CD1c-positive myeloid dendritic cell (primary cell): ENCODE data around the gene BCL11A.

Source experiments
- DNase-seq: peaks from one replicate; pipeline ENCODE4 v3.0.0-alpha.2; 2016; ENCODE audit errors: extremely low spot score

The BCL11A gene

DNA sequence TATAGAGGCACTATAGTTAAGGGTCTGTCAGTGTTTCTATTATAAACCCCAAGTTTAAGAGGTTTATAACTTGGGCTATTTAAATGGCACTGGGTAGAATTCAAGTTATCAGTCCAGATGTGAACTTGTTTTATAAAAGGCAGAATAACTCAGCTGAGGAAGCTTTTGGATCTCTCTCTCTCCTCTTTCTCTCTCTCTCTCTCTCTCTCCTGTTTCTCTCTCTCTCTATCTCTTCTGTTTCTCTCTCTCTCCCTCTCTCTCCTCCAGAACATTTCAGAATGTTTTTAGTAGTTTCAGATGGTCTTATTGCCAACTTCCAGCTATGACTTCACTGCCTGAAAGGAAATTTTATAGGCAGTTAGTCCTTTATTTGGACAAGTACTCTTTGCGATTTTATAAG lies 6.4 kb upstream of the BCL11A start:
- DNase-seq: no peak

DNA sequence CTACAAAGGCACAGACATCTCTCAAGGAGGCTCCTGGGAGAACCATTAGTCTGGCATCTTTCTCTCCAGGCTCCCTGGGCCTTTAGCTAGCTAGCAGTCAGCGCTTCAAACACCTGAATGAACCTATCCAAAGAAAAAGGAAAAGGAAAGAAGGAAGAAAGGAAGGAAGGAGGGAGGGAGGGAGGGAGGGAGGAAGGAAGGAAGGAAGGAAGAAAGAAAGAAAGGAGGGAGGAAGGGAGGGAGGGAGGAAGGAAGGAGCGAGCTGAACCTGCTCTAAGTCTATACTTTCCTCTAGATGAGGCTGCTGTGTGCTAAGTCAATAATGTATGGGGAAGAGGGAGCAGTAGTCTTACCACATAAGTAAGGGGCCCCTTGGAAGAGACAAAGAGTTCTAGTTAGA lies 5.1 kb upstream of the BCL11A start:
- no peak for DNase-seq

DNA sequence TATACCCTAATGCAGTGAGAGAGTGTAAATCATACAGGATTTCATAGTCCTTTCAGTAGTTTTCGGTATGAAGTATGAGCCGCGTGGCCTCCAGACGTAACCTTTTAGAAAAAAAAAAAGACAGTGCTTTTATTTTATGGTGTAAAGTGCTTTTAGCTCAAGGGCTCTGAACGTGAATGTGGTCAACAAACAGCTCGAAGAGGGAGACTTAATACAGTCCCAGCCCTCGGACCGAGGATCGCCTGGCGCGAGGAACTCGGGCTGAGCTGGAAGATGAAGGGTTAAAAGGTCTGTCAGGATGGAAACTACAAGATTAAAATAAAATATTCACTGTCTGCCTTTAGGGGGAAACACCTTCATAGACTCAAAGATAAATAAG lies 4.0 kb upstream of the BCL11A start:
- no peak for DNase-seq

DNA sequence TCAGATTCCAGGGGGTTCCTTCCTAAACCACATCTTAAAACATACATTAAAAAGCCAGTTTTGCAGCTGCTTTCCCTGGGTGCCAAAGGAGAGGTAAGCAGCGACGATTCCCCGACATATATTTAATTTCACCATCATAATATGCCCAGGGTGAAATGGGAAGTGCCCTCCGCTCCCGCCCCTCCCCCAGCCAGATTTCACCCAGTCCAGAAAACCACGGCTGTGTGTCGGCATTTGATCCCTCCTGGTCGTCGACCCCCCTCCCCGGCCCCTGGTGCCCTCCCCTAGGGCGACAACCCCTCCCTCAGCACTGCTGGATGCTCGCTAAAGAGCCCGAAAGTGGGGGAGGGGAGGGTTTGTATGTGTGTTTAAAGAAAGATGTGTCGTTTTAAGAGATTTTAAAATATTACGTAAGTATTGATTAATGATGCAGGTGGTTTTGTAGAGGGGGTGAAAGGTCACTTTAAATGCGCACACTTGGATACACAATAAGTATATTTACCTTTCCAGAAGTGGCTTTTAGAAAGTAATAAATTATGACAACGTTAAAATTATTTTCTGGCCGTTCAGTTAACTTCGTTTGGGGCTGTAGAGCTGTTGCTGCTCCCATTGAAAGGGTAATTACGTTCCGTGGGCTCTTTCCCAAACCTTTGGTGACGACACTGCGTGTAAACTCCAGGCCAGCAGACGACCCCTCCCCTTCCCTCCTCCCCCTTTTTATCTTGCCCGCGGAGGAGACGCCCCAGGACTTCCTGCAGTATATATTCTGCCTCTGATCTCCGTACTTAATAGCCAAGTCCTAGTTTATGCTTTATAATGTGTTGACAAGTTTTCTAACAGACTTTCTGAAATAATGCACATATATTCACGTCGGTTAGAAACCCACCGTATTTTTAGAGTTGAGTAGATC lies 3.4 kb upstream of the BCL11A start:
- DNase-seq: peak; percentile 41

DNA sequence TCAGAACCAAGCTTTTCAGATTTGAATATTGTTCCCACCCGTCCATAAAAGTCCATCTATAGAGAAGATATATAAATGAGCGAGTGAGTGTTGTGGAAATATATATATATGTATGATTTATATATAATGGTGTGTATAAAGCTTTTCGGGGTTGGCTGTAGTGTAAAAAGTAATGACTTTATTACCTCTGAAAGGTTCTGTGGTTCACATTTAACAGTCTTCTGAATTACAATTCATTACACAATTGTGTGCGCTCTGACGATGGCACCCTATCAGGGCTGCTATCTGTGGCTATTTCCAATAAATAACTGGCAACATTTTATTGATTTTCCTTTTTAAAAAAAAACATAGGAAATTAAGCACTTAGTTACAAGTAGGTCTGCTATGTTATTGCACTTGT lies 2.7 kb upstream of the BCL11A start:
- DNase-seq: no peak

DNA sequence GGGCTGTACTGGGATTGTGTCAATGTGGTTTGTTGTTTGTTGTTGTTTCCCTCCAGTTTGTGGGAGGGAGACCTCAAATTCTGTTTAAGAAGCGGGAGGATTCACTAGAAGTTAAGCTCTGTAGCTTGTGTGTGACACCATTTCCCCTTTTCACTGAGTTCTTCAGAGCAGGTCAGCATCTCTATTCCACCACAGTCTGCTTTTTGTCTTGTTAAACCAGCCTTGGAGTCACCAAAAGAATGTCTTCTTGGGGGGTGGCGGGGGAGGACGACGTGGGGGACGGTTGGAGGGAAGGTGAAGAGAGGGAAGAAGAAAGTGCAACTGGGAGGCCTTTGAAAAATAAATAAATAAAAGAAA lies 2.3 kb upstream of the BCL11A start:
- DNase-seq: no peak

DNA sequence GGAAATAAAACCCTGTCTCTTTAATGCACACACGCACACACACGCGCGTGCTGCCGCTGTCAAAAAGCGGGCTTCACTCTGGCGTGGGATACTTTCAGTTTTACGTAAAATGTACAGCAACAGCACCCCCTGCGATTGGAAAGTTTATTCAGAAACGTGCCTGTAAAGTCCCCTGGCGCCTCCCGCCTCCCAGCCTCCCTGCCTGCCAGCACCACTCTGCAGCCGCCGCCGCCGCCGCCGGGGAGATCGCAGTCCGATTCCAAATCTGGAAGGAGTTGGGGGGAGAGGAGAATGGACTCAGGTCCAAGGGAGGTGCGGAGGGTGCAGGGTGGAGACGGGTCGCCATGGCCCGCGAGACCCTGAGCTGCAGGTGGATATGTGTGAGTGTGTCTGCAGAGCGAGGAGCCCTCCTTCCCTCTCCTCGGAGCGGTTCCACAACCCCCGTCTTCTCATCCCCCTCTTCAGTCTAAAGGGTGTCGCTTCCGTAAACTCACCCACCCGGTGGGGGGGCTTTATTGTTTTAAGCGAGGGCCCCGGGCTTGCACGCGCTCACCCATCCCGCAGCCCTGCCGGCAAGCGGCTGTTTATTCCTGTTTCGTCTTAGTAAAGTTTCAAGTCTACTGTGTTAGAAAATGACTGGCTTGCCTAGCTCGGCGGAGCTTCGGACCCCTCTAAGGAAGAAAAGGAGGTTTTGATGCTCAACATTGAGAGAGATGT lies 1.8 kb upstream of the BCL11A start:
- DNase-seq: peak; percentile 84

DNA sequence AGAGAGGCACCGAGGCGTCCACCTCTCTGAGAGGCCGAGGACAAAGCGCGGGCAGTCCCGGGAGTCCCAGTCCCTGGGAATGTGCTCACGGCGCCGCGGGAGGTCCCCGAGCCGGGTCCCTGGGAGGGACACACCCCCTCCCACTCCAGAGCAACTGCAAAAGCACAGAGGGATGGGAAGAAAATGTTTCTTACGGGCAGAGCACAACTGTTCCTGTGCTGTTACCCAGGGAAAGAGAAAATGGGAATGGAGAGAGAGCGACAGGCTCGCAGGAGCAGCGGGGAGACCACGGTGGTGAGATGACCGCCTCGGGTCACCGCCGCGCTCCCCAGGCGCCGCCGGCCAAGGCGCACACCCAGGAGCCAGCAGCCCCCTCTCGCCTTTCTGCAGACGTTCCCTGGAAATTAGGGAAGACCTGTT lies 1.2 kb upstream of the BCL11A start:
- DNase-seq: no peak

DNA sequence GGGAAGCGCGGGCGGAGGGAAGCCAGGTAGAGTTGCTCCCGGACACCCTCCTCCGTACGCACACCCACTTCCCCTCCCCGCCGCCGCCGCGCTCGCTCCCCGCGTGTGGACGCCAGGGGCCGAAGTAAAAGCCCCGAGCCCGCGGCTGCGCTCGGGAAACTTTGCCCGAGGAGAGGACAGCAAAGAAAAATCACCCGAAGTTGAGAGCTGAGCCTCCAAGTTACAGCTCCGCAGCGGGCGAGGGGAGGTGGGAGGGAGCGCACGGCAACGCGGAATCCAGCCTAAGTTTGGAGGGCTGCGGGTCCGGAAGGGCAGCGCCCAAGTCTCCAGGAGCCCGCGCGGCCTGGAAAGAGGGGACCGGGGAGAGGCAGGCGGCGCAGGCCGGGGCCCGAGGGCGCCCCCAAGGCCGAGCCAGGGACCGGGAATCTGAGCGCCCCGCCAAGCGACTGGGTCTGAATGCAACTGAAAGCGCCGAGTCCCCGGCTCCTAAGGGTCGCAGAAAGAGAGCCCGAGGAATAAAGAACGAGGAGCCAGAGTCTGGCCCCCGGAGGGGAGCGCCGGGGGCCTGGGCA lies 706 bp upstream of the BCL11A start:
- DNase-seq: peak; percentile 62

DNA sequence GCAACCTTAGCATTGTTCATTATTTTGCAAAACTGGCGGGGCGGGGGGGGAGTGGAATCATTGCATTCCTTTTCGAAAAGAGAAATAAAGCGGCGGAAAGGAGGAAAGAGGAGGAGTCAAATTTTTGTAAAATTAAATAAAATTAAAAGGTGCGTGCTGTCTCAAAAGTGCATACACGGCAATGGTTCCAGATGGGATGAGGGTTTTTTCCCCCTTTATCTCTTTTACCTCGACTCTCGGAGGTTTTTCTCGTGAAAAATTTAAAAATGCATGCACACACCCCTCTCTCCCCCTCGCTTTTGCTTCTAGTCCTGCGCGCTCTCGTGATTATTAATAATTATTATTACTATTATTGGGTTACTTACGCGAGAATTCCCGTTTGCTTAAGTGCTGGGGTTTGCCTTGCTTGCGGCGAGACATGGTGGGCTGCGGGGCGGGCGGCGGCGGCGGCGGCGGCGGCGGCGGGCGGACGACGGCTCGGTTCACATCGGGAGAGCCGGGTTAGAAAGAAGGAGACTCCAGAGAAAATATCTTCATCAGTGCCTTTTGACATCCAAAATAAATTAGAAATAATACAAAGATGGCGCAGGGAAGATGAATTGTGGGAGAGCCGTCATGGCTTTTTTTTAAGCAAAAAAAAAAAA lies 481 bp downstream of the BCL11A start:
- no peak for DNase-seq

DNA sequence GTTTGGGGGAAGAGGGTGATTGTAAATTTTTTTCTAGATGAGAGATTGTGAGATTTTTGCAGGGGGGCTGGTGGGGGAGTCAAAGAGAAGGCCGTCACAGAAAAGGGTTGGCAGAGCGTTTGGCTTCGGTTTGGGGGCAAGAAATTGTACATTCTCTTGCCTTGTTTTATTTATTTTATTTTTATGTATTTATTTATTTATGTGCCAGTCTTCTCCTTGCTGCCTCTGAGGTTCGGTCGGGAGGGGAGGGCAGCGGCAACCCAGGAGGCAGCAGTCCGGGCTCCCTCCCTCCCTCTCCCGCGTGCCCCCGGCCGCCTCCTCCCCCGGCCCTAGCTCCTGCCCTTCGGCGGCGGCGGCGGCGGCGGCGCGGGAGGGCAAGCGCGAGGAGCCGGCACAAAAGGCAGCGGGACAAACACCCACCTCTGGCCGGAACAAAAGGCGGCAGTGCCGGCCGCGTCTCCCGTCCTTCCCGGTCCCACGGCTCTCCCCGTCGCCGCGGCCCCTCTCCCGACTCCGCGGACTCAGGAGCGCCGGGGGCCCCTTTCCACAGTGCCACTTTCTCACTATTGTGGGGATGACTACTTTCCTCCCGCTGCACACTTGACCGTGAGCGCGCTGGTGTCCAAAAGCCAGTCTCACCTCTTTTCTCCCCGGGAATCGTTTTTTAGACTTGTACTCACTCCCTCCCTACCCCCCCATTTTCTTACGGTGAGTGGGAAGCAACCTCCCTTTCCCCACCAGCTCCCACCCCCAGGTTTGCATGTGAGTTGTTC lies 1.2 kb downstream of the BCL11A start:
- DNase-seq: peak; percentile 29

DNA sequence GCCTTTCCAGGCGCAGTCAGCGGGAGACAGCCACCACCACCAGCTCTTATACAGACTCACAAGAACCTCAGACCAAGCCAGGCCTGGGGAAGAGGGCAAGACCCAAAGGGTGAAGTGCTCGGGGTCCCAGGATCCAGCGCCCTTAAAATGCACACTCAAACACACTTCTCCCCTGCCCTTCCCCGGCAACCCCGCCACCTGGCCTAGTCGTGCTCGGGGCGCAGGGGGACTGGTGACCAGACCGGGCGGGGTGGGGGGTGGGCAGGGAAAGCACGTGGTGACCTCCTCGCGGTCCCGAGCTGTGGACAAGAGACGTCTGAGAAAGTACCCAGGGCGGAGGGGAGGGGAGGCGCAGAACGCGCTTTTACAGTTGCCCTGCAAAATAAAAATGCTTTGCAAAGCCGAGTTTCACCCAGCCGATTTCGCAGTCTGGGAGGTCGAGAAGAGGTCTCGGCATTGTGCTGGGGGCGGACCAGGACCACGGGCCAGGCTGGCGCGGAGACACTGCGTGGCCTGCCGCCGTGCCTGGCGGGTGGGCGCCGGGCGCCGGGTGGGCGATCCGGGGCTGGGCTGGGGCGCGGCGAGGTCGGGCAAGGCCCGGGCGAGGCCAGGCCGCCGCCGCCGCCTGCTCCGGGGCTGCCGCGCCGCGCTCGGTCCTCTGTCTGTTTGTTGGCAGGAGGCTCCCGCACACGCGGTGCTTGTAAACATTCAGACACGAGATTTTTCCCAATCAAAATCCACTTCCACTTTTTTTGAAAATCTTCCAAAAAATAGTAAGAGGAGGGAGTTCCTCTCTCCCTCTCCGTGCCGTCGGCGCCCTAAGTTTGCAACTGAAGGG lies 2.0 kb downstream of the BCL11A start:
- DNase-seq: peak; percentile 79

DNA sequence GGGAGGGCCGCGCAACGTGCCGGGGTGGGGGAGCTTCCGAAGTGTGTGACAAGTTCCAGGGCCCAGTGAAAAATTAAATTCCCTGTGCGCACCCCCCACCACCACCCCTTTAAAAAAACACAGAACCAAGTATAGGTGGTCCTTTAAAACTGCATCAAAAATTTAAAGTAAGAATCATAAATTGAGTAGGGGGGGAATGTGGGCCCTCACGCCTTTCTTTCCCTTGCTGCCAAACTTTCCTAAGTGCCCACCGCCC lies 2.5 kb downstream of the BCL11A start:
- no peak for DNase-seq

DNA sequence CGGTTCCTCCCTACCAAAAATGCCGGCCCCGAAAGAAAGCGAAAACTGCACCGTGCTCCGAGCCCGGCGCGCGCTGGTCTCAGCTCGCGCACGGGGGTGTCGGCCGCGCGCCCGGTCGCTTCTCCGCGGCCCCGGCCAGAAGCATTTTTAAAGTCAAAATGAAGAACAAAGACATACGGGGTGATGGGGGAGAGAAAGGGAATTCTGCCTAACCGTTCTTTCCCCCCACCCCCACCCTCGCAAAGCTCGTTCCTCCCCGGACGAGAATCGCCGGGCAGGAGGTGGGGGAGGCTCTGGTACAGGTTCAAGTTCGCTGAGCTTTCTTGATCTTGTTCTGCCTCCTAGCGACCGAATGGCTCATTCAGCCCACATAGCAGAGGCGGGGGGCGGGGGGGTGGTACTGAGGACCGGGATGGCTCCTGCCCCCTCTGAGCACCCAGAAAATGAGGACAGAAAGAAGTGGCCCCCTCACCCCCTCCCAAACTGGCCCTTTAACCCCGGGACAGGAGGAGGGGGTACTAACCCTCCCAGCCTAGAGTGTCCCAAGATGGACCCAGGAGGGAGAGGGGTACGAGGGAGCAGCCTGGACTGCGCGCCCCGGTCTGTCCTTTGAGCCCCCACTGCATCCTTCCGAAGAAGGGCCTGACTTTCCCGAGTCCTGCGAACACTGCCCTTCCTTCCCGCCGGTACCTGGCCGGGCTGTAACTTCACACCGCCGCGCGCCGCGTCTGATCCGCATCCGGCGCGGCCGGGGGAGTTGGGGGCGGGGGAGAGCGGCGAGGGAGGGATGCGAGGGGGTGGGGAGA lies 3.1 kb downstream of the BCL11A start:
- peak; percentile 82 for DNase-seq

DNA sequence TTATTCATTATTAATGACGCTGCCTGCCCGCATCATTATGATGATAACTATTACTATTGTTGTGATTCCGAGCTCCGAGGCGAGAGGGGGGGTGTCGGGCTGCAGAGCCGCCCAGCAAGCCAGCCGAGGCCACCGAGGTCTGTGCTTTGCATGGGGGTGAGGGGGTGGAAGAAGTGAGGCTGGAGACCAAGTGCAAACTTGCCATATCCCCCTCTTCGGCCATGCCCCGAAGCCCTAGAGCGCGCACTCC lies 3.6 kb downstream of the BCL11A start:
- DNase-seq: no peak

DNA sequence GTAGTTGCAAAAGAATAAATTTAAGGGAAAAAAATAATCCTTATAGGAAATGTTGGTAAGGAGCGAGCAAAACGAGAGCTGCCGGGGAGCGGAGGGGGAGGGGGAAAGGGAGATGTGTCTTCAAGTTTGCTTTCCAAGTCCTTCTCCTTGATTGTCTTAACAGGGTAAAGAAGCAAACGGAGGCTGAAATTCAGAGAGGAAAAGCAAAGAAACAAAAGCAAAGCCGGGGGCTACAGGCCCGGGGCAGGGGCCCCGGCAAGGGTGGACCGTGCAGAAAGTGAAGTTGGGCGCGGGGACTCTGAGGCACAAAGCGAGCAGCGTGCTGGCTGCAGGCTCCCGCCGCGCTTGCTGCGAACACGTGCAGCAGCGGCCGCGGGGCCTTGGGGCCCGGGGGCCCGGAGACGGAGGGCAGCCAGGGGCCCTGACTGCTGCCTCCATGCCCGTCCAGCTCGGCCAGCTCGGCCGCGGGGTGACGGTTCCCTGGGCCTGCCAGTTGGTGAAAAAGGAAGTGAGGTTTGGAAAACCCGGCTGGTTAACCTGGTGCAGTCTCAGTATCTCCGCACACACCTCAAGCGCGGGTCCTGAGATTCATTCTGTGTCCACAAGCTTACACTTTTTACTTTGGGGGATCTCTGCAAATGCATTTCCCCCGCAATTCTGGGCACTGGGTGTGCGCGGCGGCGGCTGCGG lies 4.1 kb downstream of the BCL11A start:
- DNase-seq: peak; percentile 45

DNA sequence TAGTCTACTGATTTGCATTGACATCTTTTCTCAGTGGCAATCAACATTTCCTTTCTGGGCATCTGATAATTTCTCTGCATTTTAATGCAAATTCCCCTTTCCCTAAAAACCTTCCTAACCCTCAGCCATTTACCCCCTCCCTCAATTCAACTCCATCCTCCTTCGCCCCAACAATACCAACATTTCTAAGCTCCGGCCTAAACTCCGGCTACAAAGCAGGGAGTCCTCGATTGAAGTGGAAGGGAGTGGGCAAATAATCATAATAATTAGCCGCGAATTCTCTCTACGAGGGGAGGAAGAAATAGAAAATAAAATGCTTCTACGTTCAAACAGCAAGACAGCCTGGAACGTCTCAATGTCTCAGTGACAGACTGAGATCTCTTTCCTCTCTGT lies 4.6 kb downstream of the BCL11A start:
- no peak for DNase-seq

DNA sequence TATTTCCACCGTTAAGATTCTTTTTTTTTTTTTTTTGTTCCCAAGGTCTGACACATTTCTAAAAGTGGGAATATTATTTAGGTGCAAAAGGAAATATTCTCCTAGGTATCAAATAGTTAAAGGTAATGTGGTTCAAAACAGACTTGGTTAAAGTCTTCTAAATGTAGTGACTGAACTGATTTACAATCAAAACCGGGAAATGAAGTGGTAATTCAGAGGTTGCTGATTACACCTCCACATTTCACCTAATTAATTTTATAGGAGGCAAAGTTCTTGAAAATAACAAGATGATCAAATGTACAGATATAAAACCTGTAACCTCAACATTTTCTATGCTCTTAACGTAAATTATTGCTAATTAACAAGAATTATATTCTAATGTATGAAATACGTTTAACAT lies 5.1 kb downstream of the BCL11A start:
- no peak for DNase-seq

DNA sequence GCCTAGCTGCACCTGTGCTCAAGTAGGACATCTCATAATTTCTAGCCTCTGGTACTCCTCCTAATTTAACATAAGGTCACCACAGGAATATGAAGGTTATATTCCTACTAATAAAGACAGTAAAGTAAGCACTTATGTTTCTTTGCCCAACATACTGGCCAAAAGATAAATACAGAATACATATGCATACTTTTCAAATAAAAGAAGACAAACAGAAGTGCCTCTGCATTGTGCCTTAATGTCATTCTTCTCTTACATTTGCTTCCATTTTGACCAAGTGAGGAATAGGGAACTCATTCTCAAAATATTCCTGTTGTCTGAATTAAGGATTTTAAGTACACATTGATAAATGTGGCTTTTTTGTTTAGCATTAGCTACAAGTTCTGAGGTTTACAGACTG lies 5.6 kb downstream of the BCL11A start:
- no peak for DNase-seq
